Right lobe of liver (tissue), 6 donors: ENCODE measurements around the gene PSMF1. TPM values are rescaled to one million over a fixed set of nuclear protein-coding genes. Genes with fewer than 3 reads are reported as not detected.

ENCODE experiments used
- ATAC-seq, 4 donors: fragments of 200-7000 bp; cut with Tn5 transposase; one replicate each; pipeline ENCODE4 v1.9.1; 2020; ENCODE audit warnings: mild to moderate bottlenecking in 4 of 4, moderate library complexity in 4 of 4
- DNase-seq, 3 donors: peaks; one replicate each; pipeline ENCODE4 v3.0.0-alpha.2; 2020
- H3K27ac ChIP-seq, 3 donors: fragments of 200-600 bp; one replicate each; pipeline ENCODE4 v1.8.0; 2022
- H3K27me3 ChIP-seq, 2 donors: fragments of 200-600 bp; one replicate each; pipeline ENCODE4 v1.8.0; 2022
- H3K36me3 ChIP-seq, 4 donors: fragments of 200-600 bp; sonication (generic) in 1 of 4; one replicate each; pipeline versions ENCODE4 v1.5.1 to v1.8.0; 2017 to 2022; ENCODE audit warnings: control low read depth in 1 of 4
- H3K4me1 ChIP-seq, 4 donors: fragments of 200-600 bp; sonication (generic) in 1 of 4; one replicate each; pipeline versions ENCODE4 v1.5.1 to v1.8.0; 2017 to 2022; ENCODE audit warnings: control low read depth in 1 of 4
- H3K4me3 ChIP-seq, 3 donors: fragments of 200-600 bp; one replicate each; pipeline ENCODE4 v1.8.0; 2022
- H3K9me3 ChIP-seq, 4 donors: fragments of 200-600 bp; sonication (generic) in 1 of 4; one replicate each; pipeline versions ENCODE4 v1.5.1 to v1.8.0; 2017 to 2022; ENCODE audit warnings: control low read depth in 1 of 4
- CTCF ChIP-seq, 4 donors: fragments of 200-600 bp in 3 of 4; fragments of 450-650 bp in 1 of 4; IDR thresholded peaks; one replicate each; pipeline versions ENCODE4 v1.5.1 to v1.8.0; 2016 to 2022; ENCODE audit warnings: antibody characterized with exemption in 4 of 4, mild to moderate bottlenecking in 2 of 4
- POLR2A ChIP-seq: fragments of 450-650 bp; IDR thresholded peaks from one replicate; pipeline ENCODE4 v1.6.1; 2017; ENCODE audit warnings: antibody characterized with exemption, mild to moderate bottlenecking
- WGBS: methylation state at CpG from one replicate; pipeline ENCODE4 v1.1.6; 2018; ENCODE audit warnings: low coverage, low lambda C conversion rate; ENCODE audit not compliant: insufficient coverage; ENCODE audit errors: missing lambda C conversion rate; 5-methylcytosine and 5-hydroxymethylcytosine counted together
- intact Hi-C, 2 donors: fragments of 100-400 bp; cut with DNase I; formaldehyde crosslinking; loops; one replicate each; pipeline versions ENCODE4 v1.11.2 to v1.14.1; 2022
- total RNA-seq, 6 experiments: library from RNA; depleted of rRNA in 2 of 6; stranded (reverse); fragments of >200 nt in 2 of 6; fragmentation: NEBNext Ultra II Directional in 3 of 6; extraction: Animal tissue kit (Norgen Biotek cat#: 25700) in 3 of 6; gene quantifications; one replicate each; pipeline versions ENCODE4 v1.1.0 to v1.2.4, GENCODE V29; 2016 to 2023
- donor health status: DM: no; HTN: yes; CAD: no.
- donor health status: DM: no; HTN: no; CAD: no.
- donor health status: DM: no; HTN: no; CAD: no.
- donor health status: DM: no; HTN: yes; CAD: no.
- donor health status: DM: no; HTN: yes; CAD: no.

Gene PSMF1
- total RNA-seq, 6 experiments from 2014 or later, result 82.5 to 260 (median 116) TPM

- 38% methylated on average over 2 of the region's 3 CpGs for WGBS
- Histone ChIP-seq H3K4me3 (no peak overlapping the region), H3K36me3 (no peaks in the 10 kb centered on the region), H3K4me1 (peaks cover 0 to 3% (median 0%) of the 10 kb centered on the region in 4 donors), H3K9me3 (peaks cover 0 to 3% (median 0%) of the 10 kb centered on the region in 4 donors), H3K27ac (no peak overlapping the region), H3K27me3 (no peaks in the 10 kb centered on the region)
- ATAC-seq (no peak), DNase-seq (no peak)
- intact Hi-C loops, result no loop called here
- TF ChIP-seq POLR2A, result no peak
- no peak for TF ChIP-seq CTCF (IDR thresholded peaks at IDR 0.05)
Measured at GRCh38 chr20:1107176-1107575, 11.2 kb upstream of the PSMF1 start.

DNA sequence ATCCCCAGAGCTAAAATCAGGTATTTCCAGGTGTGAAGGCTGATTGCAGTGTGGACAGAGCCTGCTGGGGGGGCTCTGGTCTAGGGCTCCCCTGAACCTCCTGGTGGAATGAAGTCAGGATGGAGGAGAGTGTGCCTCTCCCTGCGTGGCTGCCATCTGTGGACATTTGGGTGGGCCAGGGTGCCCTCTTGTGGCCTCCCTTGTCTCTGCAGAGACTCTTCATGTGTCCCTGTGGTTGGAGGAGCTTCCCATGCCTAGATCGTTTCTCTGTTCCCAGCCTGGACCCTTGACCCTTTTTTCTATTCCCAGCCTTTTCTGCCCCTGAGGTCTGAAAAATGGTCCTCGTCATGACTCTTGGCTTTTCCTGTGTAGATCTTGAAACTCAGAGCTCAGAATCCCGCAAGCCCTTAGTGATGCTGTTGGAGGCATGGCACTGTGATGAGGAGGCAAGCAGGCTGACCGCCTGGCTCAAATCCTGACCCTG lies 9.9 kb upstream of the PSMF1 start:
- H3K4me3 ChIP-seq, result no peak overlapping the region
- intact Hi-C loops, result no loop called here
- H3K36me3 ChIP-seq, result no peaks in the 10 kb centered on the region
- H3K9me3 ChIP-seq, result no peaks in the 10 kb centered on the region
- 22% methylated on average over 3 of the region's 5 CpGs for WGBS
- peaks cover 0 to 3% (median 0%) of the 10 kb centered on the region in 4 donors for H3K4me1 ChIP-seq
- DNase-seq, result peak; percentile 59 to 72 (median 67)
- TF ChIP-seq POLR2A (no peak), CTCF (IDR thresholded peaks at IDR 0.05) (peak; percentile 63 to 84 (median 80))
- no peaks in the 10 kb centered on the region for H3K27me3 ChIP-seq
- no peak overlapping the region for H3K27ac ChIP-seq
- peak; percentile 79 to 93 (median 87) for ATAC-seq

- 90% methylated on average over 5 of the region's 5 CpGs for WGBS
- Histone ChIP-seq H3K9me3 (no peaks in the 10 kb centered on the region), H3K4me1 (no peaks in the 10 kb centered on the region), H3K4me3 (no peak overlapping the region), H3K27me3 (no peaks in the 10 kb centered on the region), H3K27ac (no peak overlapping the region), H3K36me3 (no peaks in the 10 kb centered on the region)
- DNase-seq (no peak), ATAC-seq (no peak)
- intact Hi-C loops, result no loop called here
- no peak for TF ChIP-seq CTCF (IDR thresholded peaks at IDR 0.05)
Measured at GRCh38 chr20:1112908-1113307, 5.5 kb upstream of the PSMF1 start.

DNA sequence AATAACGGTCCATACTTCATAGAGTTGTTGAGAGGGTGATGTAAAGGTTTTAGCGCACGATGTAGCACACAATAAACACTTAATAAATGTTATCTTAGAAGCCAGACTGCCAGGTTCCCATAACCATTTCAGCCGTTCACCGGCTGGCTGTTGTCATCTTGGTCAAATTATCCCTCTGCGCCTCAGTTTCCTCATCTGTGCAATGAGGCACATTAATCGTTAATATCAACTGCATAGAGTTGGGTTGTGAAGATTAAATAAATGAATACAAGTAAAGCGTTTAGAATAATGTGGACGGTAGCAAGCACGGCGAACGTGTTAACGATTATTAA lies 432 bp upstream of the PSMF1 start:
- WGBS, result 25% methylated on average over 13 of the region's 13 CpGs
- H3K27ac ChIP-seq, result peak overlapping the region; percentile 73 to 97 (median 85)
- peaks cover 0 to 36% (median 12%) of the 10 kb centered on the region in 4 donors for H3K4me1 ChIP-seq
- no peak for DNase-seq
- intact Hi-C loops, result no loop called here
- H3K4me3 ChIP-seq, result peak overlapping the region; percentile 71 to 84 (median 73)
- no peaks in the 10 kb centered on the region for H3K9me3 ChIP-seq
- no peak for TF ChIP-seq CTCF (IDR thresholded peaks at IDR 0.05)
- no peak for TF ChIP-seq POLR2A
- no peaks in the 10 kb centered on the region for H3K36me3 ChIP-seq
- no peak for ATAC-seq
- no peaks in the 10 kb centered on the region for H3K27me3 ChIP-seq

DNA sequence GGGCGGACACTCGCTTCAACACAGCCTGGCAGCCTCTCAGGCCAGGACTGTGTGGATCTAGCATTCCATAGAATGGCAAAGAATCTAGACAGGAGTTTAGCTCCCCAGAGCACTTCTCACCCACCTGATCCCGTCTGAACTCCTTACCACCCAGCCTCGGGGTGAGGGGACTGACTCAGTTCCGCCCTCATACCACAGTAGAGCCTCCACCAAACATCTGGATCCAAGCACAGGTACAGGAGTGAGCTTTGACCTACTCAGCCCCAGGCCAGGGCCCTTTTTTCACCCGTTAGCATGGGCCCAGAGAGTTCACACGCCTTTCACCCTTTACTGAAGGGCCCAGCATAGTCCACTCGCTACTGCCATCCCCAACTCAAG lies 715 bp downstream of the PSMF1 start:
- Histone ChIP-seq H3K4me3 (peak overlapping the region; percentile 71 to 84 (median 73)), H3K27ac (peak overlapping the region; percentile 73 to 97 (median 85)), H3K9me3 (no peaks in the 10 kb centered on the region), H3K36me3 (peaks cover 0 to 4% (median 0%) of the 10 kb centered on the region in 4 donors), H3K27me3 (no peaks in the 10 kb centered on the region), H3K4me1 (peaks cover 0 to 47% (median 16%) of the 10 kb centered on the region in 4 donors)
- intact Hi-C loops, result no loop called here
- TF ChIP-seq POLR2A, result no peak
- TF ChIP-seq CTCF (IDR thresholded peaks at IDR 0.05), result no peak
- ATAC-seq (peak; percentile 9 to 42 (median 28)), DNase-seq (peak in 1 of 3 donors; percentile 57)
- WGBS, result 0% methylated on average over 4 of the region's 8 CpGs
